Activated T-cell treated with anti-CD3 and anti-CD28 coated beads, Interleukin-2, amount 50 U/mL, for 24 hours (primary cell): ENCODE measurements around the gene URGCP.

Experiments used
- DNase-seq: peaks from one replicate; pipeline ENCODE4 v3.0.0-alpha.2; 2020
- H3K27ac Mint-ChIP-seq: 2 replicates; pipeline ENCODE4 v1.8.0; 2020; ENCODE audit warnings: mild to moderate bottlenecking, mixed read lengths
- H3K27me3 Mint-ChIP-seq: 2 replicates; pipeline ENCODE4 v1.8.0; 2020; ENCODE audit warnings: mixed read lengths
- H3K36me3 Mint-ChIP-seq: 2 replicates; pipeline ENCODE4 v1.8.0; 2020; ENCODE audit warnings: low read depth, mixed read lengths
- H3K4me1 Mint-ChIP-seq: 2 replicates; pipeline ENCODE4 v1.8.0; 2020; ENCODE audit warnings: low read depth, mixed read lengths
- H3K4me3 Mint-ChIP-seq: 2 replicates; pipeline ENCODE4 v1.8.0; 2020; ENCODE audit warnings: mild to moderate bottlenecking, moderate library complexity, mixed read lengths
- H3K9me3 Mint-ChIP-seq: 2 replicates; pipeline ENCODE4 v1.8.0; 2020; ENCODE audit warnings: mixed read lengths

URGCP gene

GRCh38 chr7:43895847-43896415 is 10.5 kb downstream of the URGCP start:
- H3K36me3 Mint-ChIP-seq: peaks cover 25% of the 10 kb centered on the region
- H3K9me3 Mint-ChIP-seq: no peaks in the 10 kb centered on the region
- H3K27ac Mint-ChIP-seq: no peak overlapping the region
- DNase-seq: no peak
- no peaks in the 10 kb centered on the region for H3K27me3 Mint-ChIP-seq
- no peak overlapping the region for H3K4me3 Mint-ChIP-seq
- peaks cover 31% of the 10 kb centered on the region for H3K4me1 Mint-ChIP-seq

GRCh38 chr7:43891069-43891955 is 15.1 kb downstream of the URGCP start:
- DNase-seq: no peak
- H3K36me3 Mint-ChIP-seq: peaks cover 23% of the 10 kb centered on the region

GRCh38 chr7:43890468-43890867 is 15.9 kb downstream of the URGCP start:
- peaks cover 47% of the 10 kb centered on the region for H3K4me1 Mint-ChIP-seq
- H3K9me3 Mint-ChIP-seq: no peaks in the 10 kb centered on the region
- H3K36me3 Mint-ChIP-seq: peaks cover 24% of the 10 kb centered on the region
- no peaks in the 10 kb centered on the region for H3K27me3 Mint-ChIP-seq
- H3K4me3 Mint-ChIP-seq: no peak overlapping the region
- H3K27ac Mint-ChIP-seq: no peak overlapping the region
- no peak for DNase-seq

More at GRCh38 chr7:43891069-43891955, 15.1 kb downstream of the URGCP start:
- Mint-ChIP-seq H3K27me3 (no peaks in the 10 kb centered on the region), H3K27ac (no peak overlapping the region), H3K4me1 (peaks cover 49% of the 10 kb centered on the region), H3K9me3 (no peaks in the 10 kb centered on the region), H3K4me3 (no peak overlapping the region)

- H3K4me3 Mint-ChIP-seq: no peak overlapping the region
- peaks cover 26% of the 10 kb centered on the region for H3K36me3 Mint-ChIP-seq
- H3K27me3 Mint-ChIP-seq: no peaks in the 10 kb centered on the region
- DNase-seq: no peak
- H3K27ac Mint-ChIP-seq: peak overlapping the region; percentile 53
- H3K9me3 Mint-ChIP-seq: no peaks in the 10 kb centered on the region
- peaks cover 45% of the 10 kb centered on the region for H3K4me1 Mint-ChIP-seq
Measured at GRCh38 chr7:43888993-43889945, 17.1 kb downstream of the URGCP start.

GRCh38 chr7:43884617-43885016 is 21.8 kb downstream of the URGCP start:
- Mint-ChIP-seq H3K27ac (no peak overlapping the region), H3K9me3 (no peaks in the 10 kb centered on the region), H3K4me3 (no peak overlapping the region), H3K36me3 (peaks cover 66% of the 10 kb centered on the region), H3K27me3 (no peaks in the 10 kb centered on the region), H3K4me1 (peaks cover 13% of the 10 kb centered on the region)
- no peak for DNase-seq

GRCh38 chr7:43884209-43884608 is 22.2 kb downstream of the URGCP start:
- no peak for DNase-seq
- Mint-ChIP-seq H3K9me3 (no peaks in the 10 kb centered on the region), H3K27ac (no peak overlapping the region), H3K4me1 (peaks cover 9% of the 10 kb centered on the region), H3K36me3 (peaks cover 70% of the 10 kb centered on the region), H3K27me3 (no peaks in the 10 kb centered on the region), H3K4me3 (no peak overlapping the region)

- Mint-ChIP-seq H3K36me3 (peaks cover 95% of the 10 kb centered on the region), H3K4me3 (no peak overlapping the region)
Measured at GRCh38 chr7:43880596-43880995, 25.8 kb downstream of the URGCP start.

GRCh38 chr7:43879477-43879876 is 26.9 kb downstream of the URGCP start:
- no peaks in the 10 kb centered on the region for H3K4me1 Mint-ChIP-seq
- no peak overlapping the region for H3K4me3 Mint-ChIP-seq
- no peaks in the 10 kb centered on the region for H3K9me3 Mint-ChIP-seq
- H3K27ac Mint-ChIP-seq: peak overlapping the region; percentile 34
- DNase-seq: no peak
- peaks cover 95% of the 10 kb centered on the region for H3K36me3 Mint-ChIP-seq
- H3K27me3 Mint-ChIP-seq: no peaks in the 10 kb centered on the region

More at GRCh38 chr7:43880596-43880995, 25.8 kb downstream of the URGCP start:
- Mint-ChIP-seq H3K27ac (peak overlapping the region; percentile 61), H3K27me3 (no peaks in the 10 kb centered on the region), H3K4me1 (no peaks in the 10 kb centered on the region), H3K9me3 (no peaks in the 10 kb centered on the region)
- DNase-seq: no peak

- Mint-ChIP-seq H3K27me3 (no peaks in the 10 kb centered on the region), H3K36me3 (peaks cover 89% of the 10 kb centered on the region), H3K4me1 (no peaks in the 10 kb centered on the region), H3K4me3 (no peak overlapping the region), H3K27ac (peak overlapping the region; percentile 34), H3K9me3 (no peaks in the 10 kb centered on the region)
- no peak for DNase-seq
Measured at GRCh38 chr7:43878867-43879266, 27.5 kb downstream of the URGCP start.

GRCh38 chr7:43877968-43878864 is 28.2 kb downstream of the URGCP start:
- H3K4me3 Mint-ChIP-seq: no peak overlapping the region
- H3K4me1 Mint-ChIP-seq: peaks cover under 1% of the 10 kb centered on the region
- H3K9me3 Mint-ChIP-seq: no peaks in the 10 kb centered on the region
- DNase-seq: no peak
- peak overlapping the region; percentile 19 for H3K27ac Mint-ChIP-seq
- no peaks in the 10 kb centered on the region for H3K27me3 Mint-ChIP-seq
- H3K36me3 Mint-ChIP-seq: peaks cover 83% of the 10 kb centered on the region

- Mint-ChIP-seq H3K4me1 (peaks cover 11% of the 10 kb centered on the region), H3K27me3 (no peaks in the 10 kb centered on the region), H3K27ac (no peak overlapping the region), H3K36me3 (peaks cover 75% of the 10 kb centered on the region), H3K9me3 (no peaks in the 10 kb centered on the region), H3K4me3 (no peak overlapping the region)
- no peak for DNase-seq
Measured at GRCh38 chr7:43876976-43877745, 29.2 kb downstream of the URGCP start.

- Mint-ChIP-seq H3K9me3 (no peaks in the 10 kb centered on the region), H3K4me3 (no peak overlapping the region), H3K27ac (no peak overlapping the region), H3K4me1 (peaks cover 12% of the 10 kb centered on the region), H3K36me3 (peaks cover 66% of the 10 kb centered on the region), H3K27me3 (no peaks in the 10 kb centered on the region)
- DNase-seq: no peak
Measured at GRCh38 chr7:43876241-43876640, 30.2 kb downstream of the URGCP start.

- H3K9me3 Mint-ChIP-seq: no peaks in the 10 kb centered on the region
- H3K4me3 Mint-ChIP-seq: no peak overlapping the region
- peaks cover 26% of the 10 kb centered on the region for H3K4me1 Mint-ChIP-seq
- no peak overlapping the region for H3K27ac Mint-ChIP-seq
- no peaks in the 10 kb centered on the region for H3K27me3 Mint-ChIP-seq
- DNase-seq: no peak
- peaks cover 45% of the 10 kb centered on the region for H3K36me3 Mint-ChIP-seq
Measured at GRCh38 chr7:43873300-43873699, 33.1 kb downstream of the URGCP start.
